Raji (cell line): Measurements from ENCODE around the gene CYP11A1.

Experiments
- POLR2A ChIP-seq: IDR thresholded peaks from 2 replicates; pipeline ENCODE4 v1.6.1; 2011; ENCODE audit warnings: low read depth, low read length, control low read depth; ENCODE audit not compliant: insufficient read depth

CYP11A1 gene

DNA sequence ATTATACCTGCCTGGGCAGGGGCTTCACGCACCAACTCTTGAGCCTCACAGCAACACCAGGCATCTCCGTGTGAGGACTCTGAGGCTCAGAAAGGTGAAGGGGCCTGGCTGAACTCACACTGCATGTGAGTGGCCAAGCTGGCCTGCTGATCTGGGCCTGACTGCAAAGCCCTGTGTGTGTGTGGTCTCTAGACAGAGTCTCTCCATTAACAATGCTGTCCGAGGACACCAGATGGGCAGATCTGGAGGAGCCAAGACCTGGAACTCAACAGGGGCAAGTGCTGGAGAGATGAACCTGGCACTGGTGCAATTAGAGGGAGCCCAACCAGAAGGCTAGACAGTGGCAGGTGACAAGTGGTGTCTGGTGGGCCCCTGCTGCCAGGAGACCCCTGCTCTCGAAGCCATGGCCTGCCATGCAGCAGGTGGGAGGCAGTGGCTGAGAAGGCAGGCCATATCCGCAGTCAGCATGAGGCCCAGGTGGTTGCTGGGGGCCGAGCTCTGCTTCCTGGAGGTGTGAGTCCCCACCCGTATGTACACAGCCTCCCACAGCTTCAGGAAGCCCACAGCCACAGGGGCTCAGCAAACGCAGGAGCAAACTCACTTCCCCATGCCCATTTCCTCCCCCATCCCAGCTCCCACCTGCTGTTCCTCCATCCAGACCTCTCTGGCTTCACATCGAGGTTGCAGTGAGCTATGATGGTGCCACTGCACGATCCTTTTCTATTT is 39.0 kb downstream of the CYP11A1 start:
- no peak for TF ChIP-seq POLR2A

DNA sequence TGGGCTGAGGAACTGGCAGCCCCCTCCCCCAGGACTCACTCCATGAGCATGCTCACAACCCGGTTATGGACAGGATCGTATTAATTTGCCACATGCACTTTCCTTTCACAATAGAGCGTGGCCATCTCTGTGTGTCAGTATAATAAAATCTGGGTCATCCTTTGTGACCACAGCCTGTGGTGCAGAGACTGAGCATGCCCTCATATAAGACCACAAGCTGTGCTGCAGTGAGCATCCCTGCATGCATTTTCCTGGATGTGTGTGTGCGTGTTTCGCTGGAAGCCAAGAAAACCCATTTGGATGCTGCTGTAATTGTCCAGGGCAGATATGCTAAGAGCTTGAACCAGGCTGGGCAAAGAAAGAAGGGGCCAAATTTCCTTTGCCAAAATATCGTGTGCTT is 39.7 kb downstream of the CYP11A1 start:
- no peak for TF ChIP-seq POLR2A

DNA sequence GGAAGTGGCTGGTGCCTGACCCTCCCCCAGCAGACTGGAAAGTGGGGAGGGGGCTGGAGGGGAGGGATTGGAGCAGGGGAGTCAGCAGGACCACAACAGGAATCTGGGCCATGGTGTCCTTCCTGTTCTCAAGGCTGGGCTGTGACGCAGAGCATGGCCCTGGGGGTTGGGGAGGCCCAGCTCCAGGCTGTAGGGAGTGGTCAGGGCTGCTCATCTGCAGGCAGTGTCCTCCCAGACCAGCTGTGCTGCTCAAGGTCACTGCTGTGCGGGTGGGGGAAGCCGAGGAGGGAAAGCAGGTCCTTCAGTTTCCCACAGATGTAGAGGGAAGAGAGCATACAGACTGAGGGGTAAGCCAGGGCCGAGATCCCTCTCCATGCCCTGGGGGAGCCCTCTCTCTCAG is 40.7 kb downstream of the CYP11A1 start:
- no peak for TF ChIP-seq POLR2A

- no peak for TF ChIP-seq POLR2A
Measured at GRCh38 chr15:74324714-74325113, 42.7 kb downstream of the CYP11A1 start.

- TF ChIP-seq POLR2A: no peak
Measured at GRCh38 chr15:74322558-74323180, 44.8 kb downstream of the CYP11A1 start.

DNA sequence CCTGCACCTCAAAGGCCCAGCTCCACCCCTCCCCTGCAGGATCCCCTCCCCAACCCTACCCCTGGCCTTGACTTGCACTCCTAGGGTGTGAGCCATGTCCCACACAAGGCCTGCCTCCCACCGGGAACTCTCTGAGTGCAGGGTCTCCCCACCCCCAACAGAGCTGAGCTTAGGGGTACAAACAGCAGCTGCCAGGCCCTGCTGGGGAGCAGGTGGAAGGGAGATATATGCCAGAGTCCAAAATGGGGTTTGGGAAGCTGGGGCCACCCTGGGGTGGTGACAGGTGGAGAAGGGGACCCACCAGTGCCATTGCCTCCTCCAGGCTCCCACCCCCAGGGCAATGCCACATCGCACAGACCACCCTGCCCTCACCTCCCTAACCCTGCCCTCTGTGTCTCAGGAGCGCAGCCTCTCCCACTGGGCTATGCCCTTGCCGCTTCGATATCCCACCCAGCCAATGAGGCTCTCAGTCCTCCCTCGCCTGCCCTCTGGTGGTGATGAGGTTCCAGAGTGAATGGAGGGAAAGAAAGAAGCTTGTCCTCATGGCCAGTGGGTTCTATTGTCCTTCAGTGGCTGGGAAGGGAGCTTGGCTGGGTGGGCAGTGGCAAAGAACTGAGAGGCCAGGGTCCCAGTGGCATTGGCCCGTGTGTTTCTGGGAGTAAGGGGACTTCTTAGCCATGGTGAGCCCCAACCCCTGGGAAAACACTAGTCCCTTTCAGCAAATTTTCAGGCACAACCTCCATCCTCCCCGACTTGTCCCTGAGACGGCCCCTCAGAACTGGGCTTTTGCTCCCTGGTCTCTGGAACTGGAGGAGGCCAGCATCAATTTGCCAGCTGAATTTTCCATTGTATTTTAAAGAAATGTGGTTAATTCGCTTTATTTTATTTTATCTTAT is 46.8 kb downstream of the CYP11A1 start:
- TF ChIP-seq POLR2A: no peak

DNA sequence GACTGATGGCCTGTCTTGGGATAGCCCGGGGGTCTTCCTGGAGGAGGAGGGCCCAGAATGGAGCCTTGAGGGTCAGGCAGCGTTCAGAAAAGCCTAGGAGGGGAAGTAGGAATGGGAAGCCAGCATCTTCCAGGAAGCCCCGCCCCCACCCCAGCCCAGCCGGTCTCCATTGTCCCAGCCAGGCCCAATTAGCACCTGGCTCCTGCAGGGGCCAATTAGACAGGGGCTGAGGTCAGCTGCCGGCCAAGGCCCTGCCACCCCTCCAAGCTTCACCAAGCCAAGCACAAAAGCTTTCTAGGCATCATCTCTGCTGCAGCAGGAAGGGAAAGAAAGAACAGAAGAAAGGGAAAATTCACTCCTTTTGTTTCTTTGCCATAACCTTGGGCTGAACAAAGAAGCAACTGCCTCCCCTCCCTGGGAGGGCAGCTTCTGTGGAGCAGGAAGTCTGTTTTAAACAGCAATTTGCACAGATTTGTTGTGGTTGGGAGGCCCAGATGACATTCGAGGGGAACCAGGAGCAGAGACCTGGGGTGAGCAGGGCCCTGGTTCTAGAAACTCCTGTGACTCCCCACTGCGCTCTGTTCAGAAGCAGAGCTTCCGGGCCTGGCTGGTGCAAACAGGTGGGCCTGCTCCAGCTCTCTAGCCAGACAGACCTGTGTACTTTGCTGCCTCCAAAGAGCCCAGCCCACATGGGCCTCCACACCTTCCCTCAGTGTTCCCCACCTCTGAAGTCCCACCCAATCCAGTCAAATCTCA is 47.7 kb downstream of the CYP11A1 start:
- TF ChIP-seq POLR2A: no peak

DNA sequence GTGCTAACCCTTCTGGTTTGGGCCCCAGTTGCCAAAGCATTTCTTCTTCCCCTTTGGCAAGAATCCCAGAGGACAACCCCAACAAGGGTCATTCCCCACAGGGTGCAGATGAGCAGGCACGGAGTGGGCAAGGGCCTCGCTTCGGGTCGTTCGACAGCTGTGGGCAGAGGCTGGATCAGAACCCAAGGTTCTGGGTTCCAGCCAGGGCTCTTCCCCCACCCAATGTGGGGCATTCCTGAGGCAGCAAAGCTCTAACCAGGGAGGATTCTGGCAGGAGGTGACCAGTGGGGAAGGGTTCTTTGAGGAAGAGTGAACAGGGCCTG is 48.3 kb downstream of the CYP11A1 start:
- no peak for TF ChIP-seq POLR2A

DNA sequence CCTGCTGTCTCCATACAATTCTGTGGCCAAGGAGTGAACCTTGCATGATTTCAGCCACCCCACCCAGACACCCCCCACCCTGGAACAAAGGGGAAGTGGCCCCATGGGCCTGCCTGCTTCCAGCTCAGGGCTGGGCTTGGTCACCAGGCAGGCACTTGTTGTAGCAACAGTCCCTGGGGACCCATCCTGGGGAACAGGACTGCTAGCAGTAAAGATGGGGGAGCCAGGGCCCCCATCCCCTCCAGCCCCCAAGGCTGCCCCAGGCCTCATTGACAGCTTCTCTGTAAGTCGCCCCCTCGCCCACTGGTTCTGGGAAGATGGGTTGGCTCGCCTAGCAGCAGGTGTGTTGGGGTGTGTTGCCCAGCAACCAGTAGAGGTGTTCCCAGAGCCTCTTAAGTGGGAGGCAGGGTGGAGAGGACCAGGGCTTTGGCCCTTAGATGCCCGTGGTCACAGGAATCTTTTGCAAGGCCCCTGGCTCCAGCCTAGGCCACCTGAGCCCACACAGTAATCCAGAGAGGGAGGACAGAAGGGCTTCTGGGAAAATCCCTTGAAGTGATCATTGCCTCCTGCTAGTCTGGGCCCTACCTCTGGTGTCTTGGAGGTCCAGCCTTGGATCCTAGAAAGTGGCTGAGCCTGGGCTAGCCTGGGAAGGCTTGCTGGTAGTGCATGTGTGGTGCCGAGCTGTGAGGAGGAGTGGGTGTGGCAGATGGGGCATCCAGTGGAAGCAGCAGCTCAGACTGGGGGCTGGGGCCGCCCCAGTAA is 48.9 kb downstream of the CYP11A1 start:
- TF ChIP-seq POLR2A: no peak

- no peak for TF ChIP-seq POLR2A
Measured at GRCh38 chr15:74317820-74318375, 49.5 kb downstream of the CYP11A1 start.

DNA sequence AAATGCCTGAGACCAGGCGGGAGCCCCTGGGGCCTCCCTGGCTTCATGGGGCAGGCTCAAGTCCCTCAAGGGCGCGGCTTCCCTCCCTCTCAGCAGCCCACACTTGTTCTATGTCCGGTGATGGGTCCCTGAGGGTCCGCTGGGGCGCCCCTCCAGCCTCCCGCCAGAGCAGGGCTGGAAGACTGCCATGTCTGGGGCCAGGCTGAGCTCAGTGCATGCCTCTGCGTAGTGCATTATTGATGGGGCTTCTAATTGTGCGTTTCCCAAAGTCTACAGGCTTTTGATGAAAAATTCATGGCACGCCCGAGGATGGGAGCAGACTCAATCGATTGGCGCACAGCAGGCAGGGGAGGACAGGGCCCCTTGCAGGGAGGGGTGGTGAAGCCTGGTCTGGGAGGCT is 51.3 kb downstream of the CYP11A1 start:
- no peak for TF ChIP-seq POLR2A

DNA sequence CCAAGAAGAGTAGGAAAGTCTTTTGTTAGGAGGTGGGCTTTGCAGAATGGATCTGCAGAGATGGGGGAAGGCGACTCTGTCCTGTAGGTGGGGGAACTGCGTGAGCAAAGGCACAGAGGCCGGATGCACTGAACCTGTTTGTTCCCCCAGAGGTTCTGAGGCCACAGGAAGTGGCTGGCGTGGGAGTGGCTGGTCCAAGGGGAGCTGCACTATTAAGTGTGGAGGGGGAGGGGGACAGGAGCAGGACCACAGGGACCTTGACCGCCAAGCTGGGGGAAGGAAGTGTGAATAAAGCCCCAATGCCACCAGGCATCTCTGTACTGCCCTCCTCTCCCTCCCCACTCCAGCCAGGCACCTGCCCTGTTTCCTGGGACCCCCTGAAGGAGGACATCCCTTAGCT is 51.8 kb downstream of the CYP11A1 start:
- TF ChIP-seq POLR2A: no peak

- TF ChIP-seq POLR2A: no peak
Measured at GRCh38 chr15:74314795-74315438, 52.5 kb downstream of the CYP11A1 start.

DNA sequence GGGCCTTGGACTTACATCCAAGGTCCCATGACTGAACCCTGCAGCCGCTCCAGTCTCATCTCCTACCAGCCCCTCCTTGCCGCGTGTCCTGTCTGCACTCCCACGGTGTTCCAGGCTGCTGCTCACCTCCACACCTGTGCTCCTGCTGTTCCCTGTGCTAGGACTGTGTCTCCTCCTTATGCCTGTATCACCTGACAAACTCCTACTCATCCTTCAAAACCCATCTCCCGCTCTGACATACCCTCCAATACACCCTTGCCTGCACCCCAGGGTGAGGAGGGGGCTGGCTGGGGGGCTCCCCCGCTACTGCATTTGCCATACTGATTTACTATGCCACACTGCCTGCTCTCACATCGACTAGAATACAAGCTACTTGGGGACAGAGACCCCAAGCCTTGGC is 53.6 kb downstream of the CYP11A1 start:
- no peak for TF ChIP-seq POLR2A

DNA sequence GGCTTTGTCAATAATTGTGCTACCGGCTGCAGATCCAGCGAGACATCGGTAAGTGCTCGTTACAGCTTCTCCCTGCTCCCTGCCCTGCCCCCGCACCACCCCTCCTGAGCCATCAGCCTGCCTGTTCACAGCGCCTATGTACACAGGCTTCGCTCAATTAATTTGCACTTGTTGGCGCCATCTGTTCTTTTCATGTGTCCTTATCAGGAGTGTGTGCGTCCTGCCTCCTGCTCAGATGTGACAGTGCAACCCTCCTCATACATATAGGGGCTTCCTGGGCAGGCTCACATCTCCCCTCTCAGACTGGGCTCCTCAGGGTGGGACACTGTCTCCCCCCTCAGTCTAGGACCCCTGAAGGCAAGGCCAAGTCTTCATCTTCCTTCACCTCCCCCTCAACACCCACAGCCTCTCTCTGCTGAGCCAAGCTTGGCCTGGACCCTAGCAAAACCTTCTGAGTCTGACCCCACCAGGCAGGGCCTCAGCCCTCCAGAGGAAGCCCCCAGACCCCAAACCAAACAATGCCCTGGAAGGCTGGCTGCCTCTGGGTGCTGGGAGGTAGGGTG is 54.9 kb downstream of the CYP11A1 start:
- no peak for TF ChIP-seq POLR2A
